Ishikawa (cell line): ENCODE measurements around the gene VN1R5.

Source experiments
- CEBPB ChIP-seq: IDR thresholded peaks from 2 replicates; pipeline ENCODE4 v1.6.1; 2012
- CREB1 ChIP-seq: IDR thresholded peaks from 2 replicates; pipeline ENCODE4 v1.6.1; 2012; ENCODE audit warnings: low read depth
- EGR1 ChIP-seq: IDR thresholded peaks from 2 replicates; pipeline ENCODE4 v1.6.1; 2012
- EP300 ChIP-seq: IDR thresholded peaks from 2 replicates; pipeline ENCODE4 v1.6.1; 2012; ENCODE audit warnings: borderline replicate concordance
- FOXM1 ChIP-seq: IDR thresholded peaks from 2 replicates; pipeline ENCODE4 v1.6.1; 2012; ENCODE audit warnings: low read depth, borderline replicate concordance
- NFIC ChIP-seq: IDR thresholded peaks from 2 replicates; pipeline ENCODE4 v1.6.1; 2012
- RAD21 ChIP-seq: IDR thresholded peaks from 2 replicates; pipeline ENCODE4 v1.6.1; 2012; ENCODE audit warnings: low read depth
- TAF1 ChIP-seq: IDR thresholded peaks from 2 replicates; pipeline ENCODE4 v1.6.1; 2012; ENCODE audit warnings: low read depth, mild to moderate bottlenecking
- TCF12 ChIP-seq: IDR thresholded peaks from 2 replicates; pipeline ENCODE4 v1.6.1; 2012; ENCODE audit warnings: low read depth
- TEAD4 ChIP-seq: IDR thresholded peaks from 2 replicates; pipeline ENCODE4 v1.6.1; 2012
- YY1 ChIP-seq: IDR thresholded peaks from 2 replicates; pipeline ENCODE4 v1.6.1; 2012; ENCODE audit warnings: low read depth
- ZBTB7A ChIP-seq: IDR thresholded peaks from 2 replicates; pipeline ENCODE4 v1.6.1; 2012; ENCODE audit warnings: low read depth
- TF ChIP-seq, protein P1 (sequence below): IDR thresholded peaks from 2 replicates; pipeline ENCODE4 v1.6.1; 2012; ENCODE audit warnings: low read depth, mild to moderate bottlenecking
- TF ChIP-seq, protein P2 (sequence below): IDR thresholded peaks from 2 replicates; pipeline ENCODE4 v1.6.1; 2012
- TF ChIP-seq, protein P3 (sequence below): IDR thresholded peaks from 2 replicates; pipeline ENCODE4 v1.6.1; 2012

VN1R5 gene

DNA sequence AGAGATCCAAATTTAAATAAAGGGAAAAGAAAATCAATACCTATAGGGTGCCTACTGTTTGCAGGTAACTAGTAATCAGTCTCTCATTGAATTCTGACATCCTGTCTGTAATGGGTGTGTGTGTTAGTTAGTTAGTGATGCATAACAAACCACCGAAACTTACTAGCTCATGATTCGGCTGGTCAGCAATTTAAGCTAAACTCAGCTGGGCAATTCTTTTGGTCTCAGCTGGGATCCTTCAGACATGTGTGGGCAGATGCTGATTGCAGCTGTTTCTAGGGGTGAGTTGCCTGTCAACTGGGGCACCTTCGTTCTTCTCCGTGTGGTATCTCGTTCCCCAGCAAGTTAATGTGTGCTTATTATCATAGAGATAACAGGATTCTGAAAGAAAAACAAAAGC, 43.9 kb upstream of the VN1R5 start:
- TF ChIP-seq EGR1 (no peak), TEAD4 (no peak), RAD21 (no peak), EP300 (no peak), ZBTB7A (no peak), CEBPB (no peak), YY1 (no peak), CREB1 (no peak), TCF12 (no peak), NFIC (no peak), FOXM1 (no peak), TAF1 (no peak)
- TF ChIP-seq, protein P1, sequence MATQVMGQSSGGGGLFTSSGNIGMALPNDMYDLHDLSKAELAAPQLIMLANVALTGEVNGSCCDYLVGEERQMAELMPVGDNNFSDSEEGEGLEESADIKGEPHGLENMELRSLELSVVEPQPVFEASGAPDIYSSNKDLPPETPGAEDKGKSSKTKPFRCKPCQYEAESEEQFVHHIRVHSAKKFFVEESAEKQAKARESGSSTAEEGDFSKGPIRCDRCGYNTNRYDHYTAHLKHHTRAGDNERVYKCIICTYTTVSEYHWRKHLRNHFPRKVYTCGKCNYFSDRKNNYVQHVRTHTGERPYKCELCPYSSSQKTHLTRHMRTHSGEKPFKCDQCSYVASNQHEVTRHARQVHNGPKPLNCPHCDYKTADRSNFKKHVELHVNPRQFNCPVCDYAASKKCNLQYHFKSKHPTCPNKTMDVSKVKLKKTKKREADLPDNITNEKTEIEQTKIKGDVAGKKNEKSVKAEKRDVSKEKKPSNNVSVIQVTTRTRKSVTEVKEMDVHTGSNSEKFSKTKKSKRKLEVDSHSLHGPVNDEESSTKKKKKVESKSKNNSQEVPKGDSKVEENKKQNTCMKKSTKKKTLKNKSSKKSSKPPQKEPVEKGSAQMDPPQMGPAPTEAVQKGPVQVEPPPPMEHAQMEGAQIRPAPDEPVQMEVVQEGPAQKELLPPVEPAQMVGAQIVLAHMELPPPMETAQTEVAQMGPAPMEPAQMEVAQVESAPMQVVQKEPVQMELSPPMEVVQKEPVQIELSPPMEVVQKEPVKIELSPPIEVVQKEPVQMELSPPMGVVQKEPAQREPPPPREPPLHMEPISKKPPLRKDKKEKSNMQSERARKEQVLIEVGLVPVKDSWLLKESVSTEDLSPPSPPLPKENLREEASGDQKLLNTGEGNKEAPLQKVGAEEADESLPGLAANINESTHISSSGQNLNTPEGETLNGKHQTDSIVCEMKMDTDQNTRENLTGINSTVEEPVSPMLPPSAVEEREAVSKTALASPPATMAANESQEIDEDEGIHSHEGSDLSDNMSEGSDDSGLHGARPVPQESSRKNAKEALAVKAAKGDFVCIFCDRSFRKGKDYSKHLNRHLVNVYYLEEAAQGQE, result no peak
- TF ChIP-seq, protein P2, sequence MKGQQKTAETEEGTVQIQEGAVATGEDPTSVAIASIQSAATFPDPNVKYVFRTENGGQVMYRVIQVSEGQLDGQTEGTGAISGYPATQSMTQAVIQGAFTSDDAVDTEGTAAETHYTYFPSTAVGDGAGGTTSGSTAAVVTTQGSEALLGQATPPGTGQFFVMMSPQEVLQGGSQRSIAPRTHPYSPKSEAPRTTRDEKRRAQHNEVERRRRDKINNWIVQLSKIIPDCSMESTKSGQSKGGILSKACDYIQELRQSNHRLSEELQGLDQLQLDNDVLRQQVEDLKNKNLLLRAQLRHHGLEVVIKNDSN, result no peak
- TF ChIP-seq, protein P3, sequence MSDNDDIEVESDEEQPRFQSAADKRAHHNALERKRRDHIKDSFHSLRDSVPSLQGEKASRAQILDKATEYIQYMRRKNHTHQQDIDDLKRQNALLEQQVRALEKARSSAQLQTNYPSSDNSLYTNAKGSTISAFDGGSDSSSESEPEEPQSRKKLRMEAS, result no peak

DNA sequence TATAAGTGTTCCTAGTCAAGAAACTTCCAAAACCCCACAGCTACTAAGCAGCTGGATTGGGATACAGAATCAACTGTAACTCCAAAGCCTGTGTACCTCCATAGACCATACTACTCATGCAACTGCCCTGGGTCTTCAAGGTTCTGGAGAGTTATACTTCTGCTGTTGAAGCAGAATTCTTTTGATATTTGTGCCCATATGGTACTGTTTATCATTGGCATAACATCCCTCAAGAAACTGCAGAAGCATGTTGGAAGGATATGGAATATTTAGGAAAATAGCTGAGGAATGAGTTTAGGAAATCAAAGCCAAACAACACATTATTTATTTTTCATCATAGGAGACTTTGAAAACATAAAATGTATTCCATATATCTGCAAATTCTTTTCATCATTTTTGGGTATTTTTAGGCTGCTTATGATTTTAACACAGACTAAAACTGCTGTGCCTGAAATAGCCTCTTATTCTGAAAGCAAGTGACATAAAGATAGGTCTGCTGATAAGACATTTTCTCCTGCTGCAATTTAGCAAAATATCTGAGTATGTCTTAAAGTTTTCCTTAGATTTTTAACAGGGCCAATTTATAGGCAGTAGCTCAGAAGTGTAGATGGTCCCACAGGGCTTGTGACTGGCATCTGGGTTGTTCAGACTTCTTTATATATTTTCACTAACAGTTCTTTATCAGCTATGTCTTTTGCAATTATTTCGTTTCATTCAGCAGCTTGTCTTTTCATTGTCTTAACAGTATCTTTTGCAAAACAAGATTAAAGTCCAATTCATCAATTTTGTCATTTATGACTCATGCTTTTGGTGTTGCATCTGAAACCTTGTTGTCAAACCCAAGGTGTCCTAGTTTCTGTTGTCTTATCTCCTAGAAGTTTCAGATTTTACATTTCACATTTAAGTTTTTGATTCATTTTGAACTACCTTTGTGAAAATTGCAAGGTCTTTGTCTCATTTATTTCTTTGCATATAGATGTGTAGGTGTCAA, 43.0 kb upstream of the VN1R5 start:
- TF ChIP-seq, protein P1, result no peak
- TF ChIP-seq FOXM1 (no peak), CEBPB (no peak), TCF12 (no peak)

DNA sequence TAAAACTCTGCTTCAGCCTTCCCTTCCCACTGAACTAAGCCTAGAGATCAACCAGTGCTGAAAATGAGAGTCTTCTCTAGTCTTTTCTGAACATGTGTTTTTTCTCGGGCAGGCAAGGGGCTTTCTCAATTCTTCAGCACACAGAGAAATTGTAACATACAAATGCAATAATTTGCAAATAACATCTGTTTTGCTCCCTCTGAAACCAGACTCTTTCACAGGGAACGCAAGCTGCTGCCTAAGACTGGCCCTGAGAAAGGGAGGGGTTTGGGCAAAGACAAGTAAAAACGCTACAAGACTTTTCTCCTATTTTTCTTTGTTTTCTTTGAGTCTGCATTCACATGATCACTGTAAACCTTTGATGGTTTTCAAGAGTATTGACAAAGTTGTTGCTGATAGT, 39.6 kb upstream of the VN1R5 start:
- TF ChIP-seq, protein P1, result no peak
- TF ChIP-seq CEBPB (no peak), ZBTB7A (no peak), TEAD4 (no peak), TAF1 (no peak), EGR1 (no peak), RAD21 (no peak), FOXM1 (no peak), NFIC (no peak), EP300 (no peak), TCF12 (no peak), CREB1 (no peak), YY1 (no peak)
- TF ChIP-seq, protein P3, result no peak
- TF ChIP-seq, protein P2, result no peak

DNA sequence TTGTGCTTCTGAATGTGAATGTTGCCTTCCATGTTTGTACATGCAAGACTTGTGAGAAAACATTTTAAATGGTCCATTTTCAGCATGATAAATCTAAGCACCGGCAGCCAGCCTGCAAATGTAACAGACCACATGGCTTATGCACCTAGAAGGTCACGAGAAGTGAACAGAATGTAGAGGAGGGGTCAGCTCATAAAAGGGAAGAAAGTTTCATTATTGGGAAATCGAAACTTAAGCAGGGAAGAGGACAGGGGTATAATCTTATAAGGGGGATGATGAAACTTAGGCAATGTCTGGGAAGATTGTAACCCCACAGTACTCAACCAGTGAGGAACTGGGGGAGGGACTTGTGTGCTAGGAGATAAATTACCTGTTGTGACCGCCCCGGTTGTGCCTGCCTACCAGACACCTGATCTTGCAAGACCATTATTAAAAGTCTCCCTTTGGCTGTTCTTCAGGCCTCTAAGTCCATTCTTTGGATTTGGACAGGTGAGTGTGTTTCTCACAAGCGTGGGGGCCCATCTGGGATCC, 37.7 kb upstream of the VN1R5 start:
- TF ChIP-seq, protein P2, result no peak
- TF ChIP-seq, protein P1, result no peak
- no peak for TF ChIP-seq CREB1
- no peak for TF ChIP-seq TEAD4
